Skin of body (tissue), 2 donors: ENCODE data around the gene FBXL15. TPM values are rescaled to one million over a fixed set of nuclear protein-coding genes. Genes with fewer than 3 reads are reported as not detected.

Experiments used
- DNase-seq: peaks from one replicate; lab custom pipeline; 2025; lab: John Stamatoyannopoulos, UW
- total RNA-seq: library from RNA; depleted of rRNA; stranded (reverse); fragments of >200 nt; gene quantifications from one replicate; pipeline ENCODE4 v1.2.3, GENCODE V29; 2014

FBXL15 gene, protein sequence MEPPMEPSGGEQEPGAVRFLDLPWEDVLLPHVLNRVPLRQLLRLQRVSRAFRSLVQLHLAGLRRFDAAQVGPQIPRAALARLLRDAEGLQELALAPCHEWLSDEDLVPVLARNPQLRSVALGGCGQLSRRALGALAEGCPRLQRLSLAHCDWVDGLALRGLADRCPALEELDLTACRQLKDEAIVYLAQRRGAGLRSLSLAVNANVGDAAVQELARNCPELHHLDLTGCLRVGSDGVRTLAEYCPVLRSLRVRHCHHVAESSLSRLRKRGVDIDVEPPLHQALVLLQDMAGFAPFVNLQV
- total RNA-seq = 4.2 TPM

DNA sequence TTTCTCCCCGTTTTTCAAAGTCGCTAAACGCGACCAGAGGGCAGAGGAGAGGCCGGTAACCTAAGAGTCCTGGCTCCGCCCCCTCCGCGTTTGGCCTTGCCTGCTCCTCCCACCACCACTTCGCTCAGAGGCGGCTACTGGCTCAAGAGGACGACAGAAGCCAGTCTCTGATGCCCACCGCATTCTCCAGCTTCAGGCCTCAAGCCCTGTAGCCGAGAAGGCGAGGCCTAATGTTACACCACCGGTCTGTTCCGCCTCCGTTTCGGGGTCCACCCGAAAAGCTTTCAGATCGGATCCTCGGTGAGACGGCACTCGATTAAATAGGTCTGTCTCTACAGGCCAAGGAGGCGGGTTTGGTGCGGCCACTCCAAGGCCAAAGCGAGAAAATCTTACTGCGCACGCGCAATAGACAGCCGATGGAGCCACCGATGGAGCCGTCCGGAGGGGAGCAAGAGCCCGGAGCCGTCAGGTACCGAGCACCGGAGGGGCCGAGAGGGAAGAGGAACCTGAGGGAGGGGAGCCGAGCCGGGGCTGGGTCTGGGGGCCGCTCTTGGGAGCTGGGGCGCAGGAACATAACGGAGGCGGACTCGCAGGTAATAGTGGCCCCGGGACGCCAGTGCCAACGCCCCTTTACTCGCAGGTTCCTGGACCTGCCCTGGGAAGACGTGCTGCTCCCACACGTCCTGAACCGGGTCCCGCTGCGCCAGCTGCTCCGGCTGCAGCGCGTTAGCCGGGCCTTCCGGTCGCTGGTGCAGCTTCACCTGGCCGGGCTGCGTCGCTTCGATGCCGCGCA, at the start of gene FBXL15:
Gene FBXL15, plus strand, starts transcription at position 123 of the 793 bp plus-strand sequence. Its CDS starts 294 bp downstream, at position 417.
- peak; percentile 96 for DNase-seq

DNA sequence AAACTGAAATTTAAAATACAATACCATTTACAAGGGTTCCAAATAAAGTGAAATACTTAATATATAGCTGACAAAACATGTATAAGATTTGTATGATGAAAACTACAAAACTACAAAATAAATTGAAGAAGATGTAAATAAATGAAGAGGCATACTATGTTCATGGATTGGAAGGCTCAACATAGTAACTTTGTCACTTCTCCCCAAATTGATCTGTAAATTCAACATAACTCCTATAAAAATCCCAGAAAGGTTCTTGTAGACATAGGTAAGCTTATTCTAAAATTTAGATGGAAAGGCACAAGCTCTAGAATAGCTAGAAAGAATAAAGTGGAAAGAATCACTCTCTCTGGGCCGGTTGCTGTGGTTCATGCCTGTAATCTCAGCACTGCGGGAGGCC, 49.3 kb upstream of the FBXL15 start:
- no peak for DNase-seq

DNA sequence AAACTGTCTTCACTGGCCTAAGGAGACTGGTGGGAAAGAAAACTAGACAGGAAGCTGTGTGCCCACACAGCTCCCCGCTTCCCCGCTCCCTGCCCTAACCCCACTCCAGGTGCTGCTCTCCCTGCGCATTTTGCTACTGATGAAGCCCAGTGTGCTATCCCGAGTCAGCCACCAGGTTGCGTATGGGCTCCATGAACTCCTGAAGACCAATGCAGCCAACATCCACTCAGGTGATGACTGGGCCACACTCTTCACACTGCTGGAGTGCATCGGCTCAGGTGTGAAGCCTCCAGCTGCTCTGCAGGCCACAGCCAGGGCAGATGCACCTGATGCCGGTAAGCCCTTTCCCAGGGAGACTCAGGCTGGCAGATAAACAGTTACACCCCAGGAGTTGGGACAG, 45.4 kb upstream of the FBXL15 start:
- DNase-seq = no peak

DNA sequence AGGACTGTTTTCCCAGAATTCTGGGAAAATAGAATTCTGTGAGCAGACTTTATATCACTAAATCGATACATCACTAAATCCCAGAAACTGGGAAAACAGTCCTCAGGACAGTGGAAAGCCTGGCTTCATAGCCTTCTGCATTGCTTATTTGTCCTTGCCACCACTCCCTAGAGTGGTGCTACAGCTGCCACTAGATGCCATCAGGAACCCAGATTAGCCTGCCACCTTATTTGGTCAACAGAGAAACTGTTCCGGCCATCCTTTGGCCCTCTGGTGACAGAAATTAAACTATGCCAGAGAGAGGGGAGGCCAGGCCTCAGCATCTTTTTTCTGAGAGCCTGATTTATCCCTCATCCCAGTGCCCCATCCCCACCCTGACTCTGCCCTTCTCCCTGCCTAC, 44.8 kb upstream of the FBXL15 start:
- DNase-seq = no peak

DNA sequence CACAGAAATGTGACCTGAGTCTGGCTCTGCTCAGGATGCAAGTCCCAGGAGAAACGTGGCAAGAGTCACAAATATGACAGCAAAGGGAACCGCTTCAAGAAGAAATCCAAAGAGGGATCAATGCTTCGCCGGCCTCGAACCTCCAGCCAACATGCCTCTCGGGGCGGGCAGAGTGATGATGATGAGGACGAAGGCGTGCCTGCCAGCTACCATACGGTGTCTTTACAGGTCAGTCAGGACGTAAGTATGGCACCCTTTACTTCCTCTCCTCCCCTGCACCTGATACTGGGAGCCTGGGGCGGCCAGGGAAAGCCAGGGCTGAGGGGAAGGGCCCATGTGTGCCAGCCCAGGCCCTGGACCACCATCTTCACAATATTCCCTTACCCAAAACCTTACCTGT, 43.7 kb upstream of the FBXL15 start:
- DNase-seq = no peak

DNA sequence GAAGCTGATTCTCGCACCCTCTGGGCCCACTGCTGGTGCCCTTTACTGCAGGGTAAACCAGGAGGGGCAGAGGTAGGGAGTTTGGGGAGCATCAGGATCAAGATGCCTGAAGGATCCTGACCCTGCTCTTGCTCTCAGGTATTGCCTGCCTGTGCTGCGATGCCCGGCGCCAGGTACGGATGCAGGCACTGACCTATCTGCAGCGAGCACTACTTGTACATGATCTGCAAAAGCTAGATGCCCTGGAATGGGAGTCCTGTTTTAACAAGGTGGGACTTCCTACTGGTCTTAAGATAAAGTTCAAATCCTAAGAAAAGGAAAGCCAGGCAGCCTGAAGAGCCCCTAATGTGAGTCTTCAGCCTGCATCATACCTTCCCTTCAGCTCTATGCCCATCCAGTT, 41.3 kb upstream of the FBXL15 start:
- DNase-seq = no peak

DNA sequence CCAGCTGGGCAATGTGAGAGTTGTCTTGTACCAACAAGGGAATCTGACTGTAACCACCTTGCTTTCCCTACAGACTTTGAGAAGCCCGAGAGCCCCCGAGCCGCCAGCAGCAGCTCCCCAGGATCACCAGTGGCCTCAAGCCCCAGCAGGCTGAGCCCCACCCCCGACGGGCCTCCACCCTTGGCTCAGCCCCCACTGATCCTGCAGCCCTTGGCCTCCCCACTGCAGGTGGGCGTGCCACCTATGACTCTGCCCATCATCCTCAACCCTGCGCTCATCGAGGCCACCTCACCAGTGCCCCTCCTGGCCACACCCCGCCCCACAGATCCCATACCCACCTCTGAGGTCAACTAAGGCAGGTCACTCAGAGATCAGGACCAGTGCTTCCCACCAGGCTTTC, 38.7 kb upstream of the FBXL15 start:
- no peak for DNase-seq

DNA sequence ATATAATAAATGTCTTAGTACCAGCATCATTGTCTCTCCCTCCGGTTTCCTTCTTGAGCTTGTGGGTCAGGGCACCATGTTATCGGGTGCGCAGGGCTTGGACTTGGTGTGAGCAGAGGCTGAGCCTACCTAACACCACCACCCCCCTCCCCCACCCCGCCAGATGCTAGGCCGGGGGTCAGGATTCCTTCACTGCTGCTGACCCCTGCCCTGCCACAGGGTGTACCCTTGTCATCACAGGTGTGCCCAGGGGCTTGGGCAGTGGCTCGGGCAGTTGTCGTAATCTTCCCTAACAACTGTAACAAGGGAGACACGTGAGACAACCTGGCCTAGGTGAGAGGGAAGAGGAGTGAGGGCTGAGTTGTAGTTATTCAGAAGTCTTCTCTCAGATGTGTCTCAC, 37.8 kb upstream of the FBXL15 start:
- no peak for DNase-seq

DNA sequence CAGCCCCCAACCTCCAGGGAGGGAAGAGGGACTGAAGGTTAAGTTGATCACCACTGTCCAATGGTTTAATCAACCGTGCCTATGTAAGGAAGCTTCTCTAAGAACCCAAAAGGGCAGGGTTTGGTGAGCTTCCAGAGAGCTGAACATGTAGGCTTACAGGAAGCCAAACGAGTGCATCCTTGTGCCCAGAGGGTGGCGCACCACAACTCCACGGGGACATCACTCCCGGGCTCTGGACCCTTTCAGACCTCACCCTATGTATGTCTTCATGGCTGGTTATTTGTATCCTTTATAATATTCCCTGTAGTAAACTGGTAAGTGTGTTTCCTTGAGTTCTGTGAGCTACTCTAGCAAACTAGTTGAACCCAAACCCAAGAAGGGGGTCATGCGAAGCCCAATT, 36.6 kb upstream of the FBXL15 start:
- DNase-seq = no peak

DNA sequence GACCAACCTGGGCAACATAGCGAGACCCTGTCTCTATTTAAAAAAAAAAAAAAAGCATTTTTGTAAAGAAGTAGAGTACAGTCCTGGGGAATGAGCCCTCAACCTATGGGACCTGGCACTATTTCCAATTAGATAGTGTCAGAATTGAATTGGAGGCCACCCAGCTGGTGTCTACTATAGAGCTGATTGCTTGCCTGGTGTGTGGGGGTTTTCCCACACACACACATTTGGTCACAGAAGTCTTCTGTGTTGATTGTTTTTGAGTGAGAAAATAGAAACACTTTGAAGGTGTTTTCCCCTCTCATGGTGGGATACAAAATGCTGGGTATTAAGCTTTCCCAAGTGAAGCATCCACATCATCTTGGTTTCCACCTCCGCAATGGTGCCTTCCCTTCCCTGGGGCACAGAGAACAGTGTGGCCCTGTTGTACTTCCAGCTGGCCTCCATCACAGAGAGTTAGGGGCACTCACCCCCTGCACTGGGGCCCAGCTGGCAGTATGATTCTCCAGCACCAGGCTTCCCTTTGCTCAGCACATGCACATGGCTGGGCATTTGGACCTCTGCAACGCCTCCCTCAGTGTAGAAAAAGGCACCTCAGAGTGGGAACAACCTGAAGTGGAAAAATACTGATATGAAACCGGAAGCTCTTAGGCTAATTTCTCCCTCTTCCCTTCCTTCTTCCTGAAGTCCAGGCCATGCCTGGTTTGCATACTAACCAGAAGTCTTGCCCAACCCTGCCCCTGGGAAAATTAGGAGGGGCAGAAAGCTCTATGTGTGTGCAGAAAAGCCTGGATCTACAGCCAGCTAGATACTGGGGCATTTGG, 35.8 kb upstream of the FBXL15 start:
- no peak for DNase-seq

DNA sequence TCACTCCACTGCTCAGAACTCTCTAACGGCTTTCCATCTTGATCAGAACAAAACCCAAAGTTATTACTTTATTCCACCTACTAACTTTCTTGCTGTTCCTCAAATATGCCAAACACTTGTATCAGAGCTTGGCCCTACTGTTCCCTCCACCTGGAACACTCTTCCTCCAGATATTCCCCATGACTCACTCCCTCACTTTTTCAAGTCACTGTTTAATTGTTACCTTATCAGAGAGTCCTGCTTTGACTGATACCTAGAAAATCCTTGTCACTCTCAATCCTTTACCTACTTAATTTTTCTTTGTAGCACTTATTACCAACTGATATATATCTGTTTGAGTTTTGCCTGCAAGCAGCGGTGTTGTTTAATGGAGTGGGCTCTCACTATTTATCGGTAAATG, 30.7 kb upstream of the FBXL15 start:
- no peak for DNase-seq

DNA sequence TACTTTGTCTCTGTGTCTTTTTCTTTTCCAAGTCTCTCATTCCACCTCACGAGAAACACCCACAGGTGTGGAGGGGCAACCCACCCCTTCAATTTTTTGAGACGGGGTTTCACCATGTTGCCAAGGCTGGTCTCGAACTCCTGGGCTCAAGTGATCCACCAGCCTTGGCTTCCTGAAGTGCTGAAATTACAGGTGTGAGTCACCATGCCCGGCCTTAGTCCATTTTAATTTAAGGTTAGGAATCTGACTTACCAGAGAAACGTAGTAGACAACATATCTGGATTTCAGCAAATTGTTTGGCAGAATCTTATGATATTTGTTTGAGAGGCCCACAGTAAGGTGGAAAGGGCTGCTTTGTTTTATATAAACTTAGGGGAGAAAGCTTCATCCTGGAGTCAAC, 28.3 kb upstream of the FBXL15 start:
- DNase-seq = no peak

DNA sequence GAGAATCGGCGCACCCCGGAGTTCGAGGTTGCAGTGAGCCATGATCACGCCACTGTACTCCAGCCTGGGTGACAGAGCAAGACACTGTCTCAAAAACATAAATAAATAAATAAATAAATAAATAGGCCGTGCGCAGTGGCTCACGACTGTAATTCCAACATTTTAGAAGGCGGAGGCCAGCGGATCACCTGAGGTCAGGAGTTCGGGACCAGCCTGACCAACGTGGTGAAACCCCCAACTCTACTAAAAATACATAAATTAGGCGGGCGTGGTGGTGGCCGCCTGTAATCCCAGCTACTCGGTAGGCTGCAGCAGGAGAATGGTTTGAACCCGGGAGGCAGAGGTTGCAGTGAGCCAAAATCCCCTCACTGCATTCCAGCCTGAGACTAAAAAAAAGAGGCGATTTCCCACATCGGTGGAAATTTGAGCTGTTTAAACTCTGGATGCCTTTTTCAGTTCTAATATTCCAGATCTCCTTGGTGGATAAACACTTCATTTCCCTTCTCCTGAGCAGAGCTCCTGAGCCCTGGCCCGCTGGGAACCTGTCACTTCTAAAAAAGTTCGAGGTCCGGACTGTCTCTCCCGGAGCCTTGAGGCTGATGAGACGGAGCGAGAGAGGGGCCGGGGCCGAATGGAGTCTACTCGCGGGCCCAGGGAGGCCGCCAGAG, 27.1 kb upstream of the FBXL15 start:
- DNase-seq = no peak

DNA sequence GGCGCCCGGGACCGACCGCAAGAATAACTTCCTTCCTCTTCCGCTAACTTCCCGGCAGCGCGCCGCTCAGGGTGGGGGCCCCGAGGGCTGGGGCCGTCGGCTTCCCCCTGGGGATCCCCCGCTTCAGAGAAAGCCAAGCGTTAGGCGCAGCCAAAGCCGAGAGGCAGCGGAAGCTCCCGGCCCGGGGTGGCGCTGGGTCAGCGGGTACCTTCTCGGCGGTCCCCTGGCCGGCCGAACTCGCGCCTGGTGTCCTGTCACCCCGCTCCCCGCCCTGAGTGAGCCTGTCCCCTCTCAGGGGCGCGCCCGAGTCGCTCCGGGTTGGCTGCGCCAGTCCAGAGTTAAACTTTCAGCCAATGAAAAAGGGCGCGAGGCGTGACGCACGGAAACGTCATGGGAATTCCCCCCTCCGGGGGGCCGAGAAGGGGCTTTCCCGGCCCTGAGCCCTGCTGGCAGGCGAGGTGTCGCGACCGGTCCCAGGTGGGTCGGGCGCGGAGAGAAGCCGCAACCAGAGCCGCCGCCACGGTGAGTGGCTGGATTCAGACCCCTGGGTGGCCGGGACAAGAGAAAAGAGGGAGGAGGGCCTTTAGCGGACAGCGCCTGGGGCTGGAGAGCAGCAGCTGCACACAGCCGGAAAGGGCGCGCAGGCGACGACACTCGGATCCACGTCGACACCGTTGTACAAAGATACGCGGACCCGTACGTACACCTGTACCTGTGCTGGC, 26.4 kb upstream of the FBXL15 start:
- DNase-seq = peak; percentile 94

DNA sequence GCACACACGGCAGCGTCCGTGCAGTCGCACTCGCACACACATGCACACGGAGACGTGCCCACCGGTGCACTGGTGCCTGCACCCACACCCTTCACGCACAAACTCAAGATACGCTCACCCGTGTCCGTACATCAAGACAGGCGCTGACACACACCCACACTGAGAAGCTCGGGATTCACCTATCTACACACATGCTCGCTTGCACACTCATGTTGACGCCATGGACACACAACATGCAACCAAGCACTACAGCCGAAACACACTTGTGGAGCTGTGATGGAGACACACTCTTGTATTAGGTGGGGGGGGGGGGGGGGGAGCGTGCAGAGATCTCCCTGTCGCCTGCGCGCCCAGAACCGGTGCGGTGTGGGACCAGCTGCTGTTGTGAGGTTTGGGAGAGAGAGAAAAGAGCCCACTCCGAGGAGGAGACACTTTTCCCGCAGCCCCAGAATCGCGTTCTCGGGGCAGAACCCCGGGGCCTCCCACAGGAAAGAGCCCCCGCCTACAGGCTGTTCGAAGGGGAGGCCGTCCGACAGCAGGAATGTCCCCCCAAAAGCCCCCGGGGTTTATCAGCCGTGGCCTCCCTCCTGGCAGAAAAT, 25.7 kb upstream of the FBXL15 start:
- peak; percentile 75 for DNase-seq

DNA sequence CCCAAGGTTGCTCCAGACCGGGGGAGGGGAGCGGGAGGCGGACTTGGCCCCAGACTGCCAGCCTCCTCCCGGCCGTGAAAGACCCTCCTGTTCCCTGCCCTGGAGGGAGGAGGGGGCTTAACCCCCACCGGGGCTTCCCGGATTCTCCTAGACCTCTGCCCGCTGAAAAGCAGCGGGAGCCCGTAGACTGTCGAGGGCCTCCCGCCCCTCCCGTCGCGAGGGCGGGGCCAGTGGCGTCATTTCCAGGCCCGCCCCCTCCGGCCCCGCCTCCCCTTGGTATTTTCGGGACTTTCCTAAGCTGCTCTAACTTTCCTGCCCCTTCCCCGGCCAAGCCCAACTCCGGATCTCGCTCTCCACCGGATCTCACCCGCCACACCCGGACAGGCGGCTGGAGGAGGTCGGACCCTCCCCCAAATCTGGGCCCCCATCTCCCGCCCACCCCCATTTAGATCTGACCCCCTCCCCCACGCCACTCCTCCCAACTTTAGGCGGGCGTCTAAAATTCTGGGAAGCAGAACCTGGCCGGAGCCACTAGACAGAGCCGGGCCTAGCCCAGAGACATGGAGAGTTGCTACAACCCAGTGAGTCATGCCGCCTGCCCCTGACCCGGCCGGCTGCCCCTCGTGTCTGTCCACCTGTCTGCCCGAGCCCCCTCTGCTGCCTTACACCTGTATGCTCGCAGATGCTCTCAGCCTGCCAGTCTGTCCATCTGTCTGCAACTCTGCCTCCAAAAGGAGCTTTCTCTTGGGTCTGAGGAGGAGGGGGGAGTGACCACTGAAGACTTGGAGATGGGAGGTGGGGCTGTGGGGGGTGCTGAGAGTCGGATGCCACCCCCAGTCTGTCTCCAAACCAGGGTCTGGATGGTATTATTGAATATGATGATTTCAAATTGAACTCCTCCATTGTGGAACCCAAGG, 25.0 kb upstream of the FBXL15 start, which contains the start of gene NFKB2:
Gene NFKB2, plus strand, starts transcription at position 306 of the 917 bp plus-strand sequence. Its CDS starts 255 bp downstream, at position 561.
- peak; percentile 89 for DNase-seq

DNA sequence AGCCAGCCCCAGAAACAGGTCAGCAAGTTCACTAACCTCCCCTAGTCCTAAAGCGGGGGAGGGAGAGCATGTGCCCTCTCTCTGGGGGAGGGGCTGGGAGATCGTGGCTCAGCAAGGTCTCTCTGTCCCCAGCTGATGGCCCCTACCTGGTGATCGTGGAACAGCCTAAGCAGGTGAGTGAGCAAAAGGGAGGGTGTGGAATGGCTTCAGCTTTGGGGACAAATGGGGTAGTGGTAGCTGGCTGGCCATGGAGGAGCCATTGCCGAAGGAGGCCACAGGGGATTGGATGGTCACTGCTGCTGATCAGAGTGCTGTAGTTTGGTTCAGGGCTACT, 24.4 kb upstream of the FBXL15 start:
- DNase-seq = no peak

DNA sequence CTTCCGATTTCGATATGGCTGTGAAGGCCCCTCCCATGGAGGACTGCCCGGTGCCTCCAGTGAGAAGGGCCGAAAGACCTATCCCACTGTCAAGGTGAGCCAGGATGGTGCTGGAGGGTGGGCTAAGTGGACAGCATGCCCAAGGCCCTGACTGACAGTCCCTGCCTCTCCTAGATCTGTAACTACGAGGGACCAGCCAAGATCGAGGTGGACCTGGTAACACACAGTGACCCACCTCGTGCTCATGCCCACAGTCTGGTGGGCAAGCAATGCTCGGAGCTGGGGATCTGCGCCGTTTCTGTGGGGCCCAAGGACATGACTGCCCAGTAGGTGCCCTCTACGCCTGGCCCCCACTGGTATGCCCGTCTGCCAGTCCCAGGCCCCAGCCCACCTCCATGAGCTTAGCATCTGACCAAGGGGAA, 23.9 kb upstream of the FBXL15 start:
- no peak for DNase-seq
